A549 (cell line): ENCODE results near the gene TMEM203. TPM values are rescaled to one million over a fixed set of nuclear protein-coding genes. Genes with fewer than 3 reads are reported as not detected.

Source experiments
- ATAC-seq, 2 experiments: fragments of 200-7000 bp in 1 of 2; fragments of >200 bp in 1 of 2; cut with Nextera tagmentation in 1 of 2; cut with Tn5 transposase in 1 of 2; 3 replicates each; pipeline versions ENCODE4 v1.8.0 to v1.9.1; 2018 to 2020; ENCODE audit warnings: mild to moderate bottlenecking in 1 of 2, moderate library complexity in 1 of 2
- CTCF ChIA-PET: fragments of 300-600 bp; sonication (Branson Sonifier 250); formaldehyde crosslinking; extraction: SDS; loops from one replicate; lab custom pipeline; 2021; ENCODE audit warnings: antibody characterized with exemption, inconsistent platforms; lab: Yijun Ruan, JAX
- POLR2A ChIA-PET: fragments of 350-600 bp; formaldehyde crosslinking; extraction: SDS; loops from one replicate; lab custom pipeline; 2021; ENCODE audit warnings: antibody characterized with exemption, inconsistent platforms; lab: Yijun Ruan, JAX
- DNase-seq, 2 experiments: peaks; one replicate each; pipeline versions ENCODE4 v3.0.0 to v3.0.0-alpha.2; 2011 to 2016; ENCODE audit warnings: low read depth in 1 of 2, low spot score in 1 of 2
- FAIRE-seq: peaks from 2 replicates; lab custom pipeline; 2011; peaks lifted over from hg19 to GRCh38; lab: Jason Lieb, UNC
- H3K27ac ChIP-seq, 2 experiments: fragments of >200 bp; sonication (Bioruptor Twin); formaldehyde crosslinking; 3 replicates each; pipeline ENCODE4 v1.5.1; 2016 to 2017
- H3K4me1 ChIP-seq: fragments of >200 bp; sonication (Bioruptor Twin); formaldehyde crosslinking; 3 replicates; pipeline ENCODE4 v1.6.1; 2016
- H3K4me2 ChIP-seq: fragments of >200 bp; sonication (Bioruptor Twin); formaldehyde crosslinking; 3 replicates; pipeline ENCODE4 v1.6.1; 2016
- H3K4me3 ChIP-seq: fragments of >200 bp; sonication (Bioruptor Twin); formaldehyde crosslinking; 3 replicates; pipeline ENCODE4 v1.5.1; 2016
- H3K9me3 ChIP-seq: fragments of >200 bp; sonication (Bioruptor Twin); formaldehyde crosslinking; 3 replicates; pipeline ENCODE4 v1.6.1; 2016
- BHLHE40 ChIP-seq: IDR thresholded peaks from 2 replicates; pipeline ENCODE4 v1.6.1; 2012; ENCODE audit warnings: low read depth, low read length, inconsistent platforms
- CBX8 ChIP-seq: fragments of 200-600 bp; sonication (generic); IDR thresholded peaks from 2 replicates; pipeline ENCODE4 v1.6.1; 2016
- CEBPB ChIP-seq, 2 experiments: fragments of >200 bp in 1 of 2; sonication (Bioruptor Twin) in 1 of 2; formaldehyde crosslinking in 1 of 2; IDR thresholded peaks; 2 replicates each; pipeline ENCODE4 v1.6.1; 2012 to 2016
- CTCF ChIP-seq: fragments of >200 bp; sonication (Bioruptor Twin); formaldehyde crosslinking; IDR thresholded peaks from 3 replicates; pipeline ENCODE4 v1.5.1; 2016
- E2F6 ChIP-seq: IDR thresholded peaks from 2 replicates; pipeline ENCODE4 v1.6.1; 2012; ENCODE audit warnings: low read depth, borderline replicate concordance
- EHMT2 ChIP-seq: fragments of 200-600 bp; sonication (generic); IDR thresholded peaks from 2 replicates; pipeline ENCODE4 v1.6.1; 2016; ENCODE audit warnings: antibody characterized with exemption, low read depth, mild to moderate bottlenecking, moderate library complexity
- EP300 ChIP-seq, 2 experiments: fragments of >200 bp; sonication (Bioruptor Twin); formaldehyde crosslinking; IDR thresholded peaks; 2 replicates in 1 of 2; 3 replicates in 1 of 2; pipeline ENCODE4 v1.6.1; 2016 to 2017
- FOSB ChIP-seq: fragments of 250-450 bp; sonication (Bioruptor Pico); IDR thresholded peaks from 2 replicates; pipeline ENCODE4 v1.5.0; 2020; ENCODE audit warnings: mild to moderate bottlenecking, moderate library complexity
- FOSL2 ChIP-seq, 2 experiments: fragments of 450-650 bp in 1 of 2; fragments of >200 bp in 1 of 2; sonication (Bioruptor Twin) in 1 of 2; formaldehyde crosslinking; IDR thresholded peaks; 2 replicates each; pipeline versions ENCODE4 v1.5.0 to v1.6.1; 2016 to 2020; ENCODE audit warnings: mild to moderate bottlenecking in 1 of 2, moderate library complexity in 1 of 2
- GATA3 ChIP-seq: IDR thresholded peaks from 2 replicates; pipeline ENCODE4 v1.6.1; 2012; ENCODE audit warnings: borderline replicate concordance
- HES2 ChIP-seq: fragments of >200 bp; sonication (Bioruptor Twin); formaldehyde crosslinking; IDR thresholded peaks from 2 replicates; pipeline ENCODE4 v1.6.1; 2016
- HEYL ChIP-seq: fragments of 250-450 bp; sonication (Bioruptor Pico); IDR thresholded peaks from 2 replicates; pipeline ENCODE4 v1.8.0; 2021; ENCODE audit warnings: mild to moderate bottlenecking, moderate library complexity
- HMGXB4 ChIP-seq: fragments of 250-450 bp; sonication (Bioruptor Pico); IDR thresholded peaks from 2 replicates; pipeline ENCODE4 v1.5.0; 2021; ENCODE audit warnings: mild to moderate bottlenecking, moderate library complexity, borderline replicate concordance
- KDM1A ChIP-seq: fragments of 200-600 bp; sonication (generic); IDR thresholded peaks from 2 replicates; pipeline ENCODE4 v1.6.1; 2016; ENCODE audit warnings: low read depth, mild to moderate bottlenecking
- KDM5A ChIP-seq: fragments of 200-600 bp; sonication (generic); IDR thresholded peaks from 2 replicates; pipeline ENCODE4 v1.6.1; 2016; ENCODE audit warnings: antibody characterized with exemption, mild to moderate bottlenecking
- MAFK ChIP-seq: fragments of 450-650 bp; IDR thresholded peaks from 2 replicates; pipeline ENCODE4 v1.6.1; 2014; ENCODE audit not compliant: partially characterized antibody
- MAX ChIP-seq: IDR thresholded peaks from 2 replicates; pipeline ENCODE4 v1.6.1; 2012
- PBX3 ChIP-seq: IDR thresholded peaks from 2 replicates; pipeline ENCODE4 v1.6.1; 2012
- PHF8 ChIP-seq: fragments of 200-600 bp; sonication (generic); IDR thresholded peaks from 2 replicates; pipeline ENCODE4 v1.6.1; 2016; ENCODE audit warnings: low read depth, mild to moderate bottlenecking, antibody characterized with exemption, moderate library complexity, borderline replicate concordance
- POLR2A ChIP-seq: IDR thresholded peaks from 2 replicates; pipeline ENCODE4 v1.6.1; 2012; ENCODE audit warnings: mild to moderate bottlenecking, low read length
- POLR2AphosphoS2 ChIP-seq: conservative IDR thresholded peaks from 2 replicates; pipeline ENCODE4 v1.6.1; 2012; ENCODE audit warnings: low read length, improper control_type of control experiment, inconsistent platforms
- RAD21 ChIP-seq, 2 experiments: fragments of >200 bp in 1 of 2; sonication (Bioruptor Twin) in 1 of 2; formaldehyde crosslinking in 1 of 2; IDR thresholded peaks in 1 of 2; conservative IDR thresholded peaks in 1 of 2; 2 replicates in 1 of 2; 3 replicates in 1 of 2; pipeline ENCODE4 v1.6.1; 2012 to 2018; ENCODE audit warnings: inconsistent platforms in 1 of 2
- RFX5 ChIP-seq: fragments of 450-650 bp; IDR thresholded peaks from 2 replicates; pipeline ENCODE4 v1.7.1; 2014; ENCODE audit warnings: antibody characterized with exemption, mild to moderate bottlenecking, moderate library complexity
- TFCP2L1 ChIP-seq: fragments of 250-450 bp; sonication (Bioruptor Pico); IDR thresholded peaks from 2 replicates; pipeline ENCODE4 v1.5.0; 2021; ENCODE audit warnings: mild to moderate bottlenecking
- ZFP36 ChIP-seq: fragments of 450-650 bp; IDR thresholded peaks from 2 replicates; pipeline ENCODE4 v1.6.1; 2014; ENCODE audit warnings: borderline replicate concordance; ENCODE audit not compliant: partially characterized antibody
- ZNF302 ChIP-seq: fragments of 250-450 bp; sonication (Bioruptor Pico); IDR thresholded peaks from 2 replicates; pipeline ENCODE4 v1.9.0; 2021; ENCODE audit warnings: inconsistent platforms, mild to moderate bottlenecking, moderate library complexity
- WGBS: methylation state at CpG from one replicate; pipeline ENCODE4 v1.1.6; 2017; ENCODE audit errors: missing lambda C conversion rate; 5-methylcytosine and 5-hydroxymethylcytosine counted together
- polyA plus RNA-seq, 4 experiments: library from polyadenylated mRNA; depleted of rRNA in 3 of 4; stranded (reverse); fragments of >200 nt; fragmentation: RNase III in 1 of 4; extraction: RNeasy Plus Mini Kit Qiagen cat#74134 plus additional on column Dnase treatment in 1 of 4; gene quantifications; 2 replicates in 3 of 4; 3 replicates in 1 of 4; pipeline ENCODE4 v1.2.3, GENCODE V29; 2011 to 2017

Gene TMEM203
- polyA plus RNA-seq, 2 of the 4 experiments (the other 2 are of a cell fraction): 31.0 to 47.3 TPM

GRCh38 chr9:137189297-137190295 lies 15.9 kb downstream of the TMEM203 start:
- no peak for FAIRE-seq
- no peak for TF ChIP-seq BHLHE40
- no peak for TF ChIP-seq HES2
- no peak for TF ChIP-seq FOSL2 (IDR thresholded peaks at IDR 0.05)
- TF ChIP-seq FOSL2 (CRISPR knock-in tag; IDR thresholded peaks at IDR 0.05): no peak
- no peak for TF ChIP-seq MAFK
- TF ChIP-seq CEBPB (IDR thresholded peaks at IDR 0.05): no peak
- TF ChIP-seq RAD21 (conservative IDR thresholded peaks at IDR 0.05 in 1 of 2, IDR thresholded peaks at IDR 0.05 in 1 of 2): no peak
- TF ChIP-seq E2F6: no peak
- TF ChIP-seq KDM5A: no peak
- TF ChIP-seq HEYL (CRISPR knock-in tag): no peak
- no peak for TF ChIP-seq EHMT2
- no peak for TF ChIP-seq EP300 (IDR thresholded peaks at IDR 0.05)
- TF ChIP-seq PBX3: no peak
- TF ChIP-seq ZFP36: no peak
- TF ChIP-seq HMGXB4 (CRISPR knock-in tag): no peak
- TF ChIP-seq KDM1A: no peak
- TF ChIP-seq ZNF302: no peak
- TF ChIP-seq, all 56 proteins: peak for 0
- DNase-seq (no peak), ATAC-seq (peak in 1 of 2 experiments; percentile 19; a peak in 4 of 6 replicates)
- Histone ChIP-seq H3K9me3 (no peaks in the 10 kb centered on the region), H3K27ac (peak overlapping the region; percentile 97), H3K4me1 (peaks cover 31% of the 10 kb centered on the region), H3K4me2 (peak overlapping the region; percentile 99), H3K4me3 (peak overlapping the region; percentile 92)
- WGBS: 68% methylated on average over 14 of the region's 23 CpGs
- ChIA-PET POLR2A (interaction anchor here (0.6 to 3.4 kb wide), 16 partner anchors 9 to 62 kb away, joined by 3 to 38 read pairs (median 7); partner anchors contain the start of genes CYSRT1, NDOR1, RNF208 and RNF224), CTCF (interaction anchor here (0.6 to 11.5 kb wide), 25 partner anchors 9 to 125 kb away, joined by 3 to 156 read pairs (median 4); partner anchors contain the start of genes CYSRT1, GRIN1, LRRC26 and RNF208)

- POLR2A ChIA-PET: interaction anchor here (0.6 to 3.4 kb wide), 18 partner anchors 10 to 225 kb away, joined by 3 to 38 read pairs (median 5); partner anchors contain the start of genes CYSRT1, NDOR1, RNF208 and RNF224
- FAIRE-seq: peak; percentile 39
- TF ChIP-seq RAD21 (conservative IDR thresholded peaks at IDR 0.05 in 1 of 2, IDR thresholded peaks at IDR 0.05 in 1 of 2) (peak; percentile 31 to 49; a peak in 3 of 5 replicates), POLR2A (peak; percentile 65), FOSL2 (IDR thresholded peaks at IDR 0.05) (no peak), FOSL2 (CRISPR knock-in tag; IDR thresholded peaks at IDR 0.05) (peak; percentile 85), RFX5 (peak; percentile 69; the same call in 1 of the 2 replicates), MAX (peak; percentile 92), POLR2AphosphoS2 (no peak), GATA3 (peak; percentile 60; the same call in 1 of the 2 replicates), FOSB (CRISPR knock-in tag) (no peak), PHF8 (peak; percentile 59), CTCF (peak; percentile 39), BHLHE40 (peak; percentile 81), TFCP2L1 (CRISPR knock-in tag) (peak; percentile 26; the same call in 1 of the 2 replicates), CBX8 (no peak)
Observed at GRCh38 chr9:137188490-137189296, 16.8 kb downstream of the TMEM203 start, which contains the start of the genes ANAPC2 and SSNA1. Gene ANAPC2, minus strand, starts transcription at chr9:137188560. Its CDS starts 28 bp downstream, at chr9:137188532. Gene SSNA1, plus strand, starts transcription at chr9:137188676. Its CDS starts 51 bp downstream, at chr9:137188727.

More at GRCh38 chr9:137188490-137189296, 16.8 kb downstream of the TMEM203 start, which contains the start of the genes ANAPC2 and SSNA1:
- DNase-seq (peak; percentile 69 to 96), ATAC-seq (peak; percentile 66 to 82)
- H3K27ac ChIP-seq: peak within 1 kb of the TSS; percentile 97
- no peaks in the 10 kb centered on the region for H3K9me3 ChIP-seq
- H3K4me2 ChIP-seq: peak within 1 kb of the TSS; percentile 99
- WGBS: 2% methylated on average over 28 of the region's 98 CpGs
- CTCF ChIA-PET: interaction anchor here (0.7 to 11.5 kb wide), 23 partner anchors 10 to 159 kb away, joined by 3 to 156 read pairs (median 5); partner anchors contain the start of genes CYSRT1, GRIN1, LRRC26 and RNF208
- peak within 1 kb of the TSS; percentile 92 for H3K4me3 ChIP-seq
- peaks cover 23% of the 10 kb centered on the region for H3K4me1 ChIP-seq
